Calu3 (cell line): Measurements from ENCODE around the gene PLXNA4. TPM values are rescaled to one million over a fixed set of nuclear protein-coding genes. Genes with fewer than 3 reads are reported as not detected.

Experiments used
- BruUV-seq: library from RNA; stranded (reverse); fragments of 400-500 nt; replicated peaks from 2 replicates; lab custom pipeline; 2021; lab: Mats Ljungman, UMichigan
- CTCF ChIA-PET: fragments of 300-600 bp; sonication (Branson Sonifier 250); formaldehyde crosslinking; loops from one replicate; lab custom pipeline; 2022; ENCODE audit warnings: antibody characterized with exemption; lab: Charles Lee
- DNase-seq: peaks from one replicate; pipeline ENCODE4 v3.0.0; 2022
- H3K27ac Mint-ChIP-seq: one replicate; pipeline ENCODE4 v1.8.0; 2022; ENCODE audit warnings: mixed read lengths; ENCODE audit not compliant: unreplicated experiment
- H3K27me3 Mint-ChIP-seq: one replicate; pipeline ENCODE4 v1.8.0; 2022; ENCODE audit warnings: mixed read lengths; ENCODE audit not compliant: unreplicated experiment
- H3K36me3 Mint-ChIP-seq: one replicate; pipeline ENCODE4 v1.8.0; 2022; ENCODE audit warnings: mild to moderate bottlenecking, moderate library complexity, mixed read lengths; ENCODE audit not compliant: insufficient read depth, unreplicated experiment
- H3K4me1 Mint-ChIP-seq: one replicate; pipeline ENCODE4 v1.8.0; 2022; ENCODE audit warnings: mild to moderate bottlenecking, low read depth, mixed read lengths; ENCODE audit not compliant: unreplicated experiment
- H3K4me3 Mint-ChIP-seq: one replicate; pipeline ENCODE4 v1.8.0; 2022; ENCODE audit warnings: mild to moderate bottlenecking, low read depth, moderate library complexity, mixed read lengths; ENCODE audit not compliant: unreplicated experiment
- H3K9me3 Mint-ChIP-seq: one replicate; pipeline ENCODE4 v1.8.0; 2022; ENCODE audit warnings: low read depth, mixed read lengths; ENCODE audit not compliant: unreplicated experiment
- intact Hi-C: fragments of 100-400 bp; cut with micrococcal nuclease; formaldehyde crosslinking; loops from one replicate; pipeline ENCODE4 v1.10.0; 2022; ENCODE audit not compliant: unreplicated experiment
- total RNA-seq: library from RNA; stranded (reverse); gene quantifications from 2 replicates; pipeline ENCODE4 v1.2.3, GENCODE V29; 2022
- TF ChIP-seq, protein P1 (sequence below): fragments of 200-600 bp; IDR thresholded peaks from one replicate; pipeline ENCODE4 v1.8.0; 2022; ENCODE audit warnings: antibody characterized with exemption; ENCODE audit not compliant: unreplicated experiment

The PLXNA4 gene
- total RNA-seq, 1 experiment from 2014 or later, result not detected

- CTCF ChIA-PET, result interaction anchor here (1.2 kb wide), 1 partner anchor 12 kb away, joined by 3 read pairs; no protein-coding TSS in a partner anchor
- H3K27me3 Mint-ChIP-seq, result peaks cover 72% of the 10 kb centered on the region
These were observed 13.9 kb upstream of the PLXNA4 start for GRCh38 chr7:132590162-132590561.

GRCh38 chr7:132588596-132588995, 12.3 kb upstream of the PLXNA4 start:
- BruUV-seq, result no TSS peak
- Mint-ChIP-seq H3K27ac (no peak overlapping the region), H3K4me3 (no peak overlapping the region), H3K36me3 (no peaks in the 10 kb centered on the region), H3K4me1 (no peaks in the 10 kb centered on the region), H3K9me3 (no peaks in the 10 kb centered on the region), H3K27me3 (peaks cover 87% of the 10 kb centered on the region)
- CTCF ChIA-PET, result no interaction called here
- TF ChIP-seq, protein P1, sequence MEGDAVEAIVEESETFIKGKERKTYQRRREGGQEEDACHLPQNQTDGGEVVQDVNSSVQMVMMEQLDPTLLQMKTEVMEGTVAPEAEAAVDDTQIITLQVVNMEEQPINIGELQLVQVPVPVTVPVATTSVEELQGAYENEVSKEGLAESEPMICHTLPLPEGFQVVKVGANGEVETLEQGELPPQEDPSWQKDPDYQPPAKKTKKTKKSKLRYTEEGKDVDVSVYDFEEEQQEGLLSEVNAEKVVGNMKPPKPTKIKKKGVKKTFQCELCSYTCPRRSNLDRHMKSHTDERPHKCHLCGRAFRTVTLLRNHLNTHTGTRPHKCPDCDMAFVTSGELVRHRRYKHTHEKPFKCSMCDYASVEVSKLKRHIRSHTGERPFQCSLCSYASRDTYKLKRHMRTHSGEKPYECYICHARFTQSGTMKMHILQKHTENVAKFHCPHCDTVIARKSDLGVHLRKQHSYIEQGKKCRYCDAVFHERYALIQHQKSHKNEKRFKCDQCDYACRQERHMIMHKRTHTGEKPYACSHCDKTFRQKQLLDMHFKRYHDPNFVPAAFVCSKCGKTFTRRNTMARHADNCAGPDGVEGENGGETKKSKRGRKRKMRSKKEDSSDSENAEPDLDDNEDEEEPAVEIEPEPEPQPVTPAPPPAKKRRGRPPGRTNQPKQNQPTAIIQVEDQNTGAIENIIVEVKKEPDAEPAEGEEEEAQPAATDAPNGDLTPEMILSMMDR, result no peak
- no peak for DNase-seq
- intact Hi-C loops, result no loop called here

More at GRCh38 chr7:132590162-132590561, 13.9 kb upstream of the PLXNA4 start:
- intact Hi-C loops, result no loop called here
- no peak for DNase-seq
- TF ChIP-seq, protein P1, result no peak
- Mint-ChIP-seq H3K36me3 (no peaks in the 10 kb centered on the region), H3K27ac (no peak overlapping the region), H3K4me1 (no peaks in the 10 kb centered on the region), H3K4me3 (no peak overlapping the region), H3K9me3 (no peaks in the 10 kb centered on the region)
- BruUV-seq, result no TSS peak

DNA sequence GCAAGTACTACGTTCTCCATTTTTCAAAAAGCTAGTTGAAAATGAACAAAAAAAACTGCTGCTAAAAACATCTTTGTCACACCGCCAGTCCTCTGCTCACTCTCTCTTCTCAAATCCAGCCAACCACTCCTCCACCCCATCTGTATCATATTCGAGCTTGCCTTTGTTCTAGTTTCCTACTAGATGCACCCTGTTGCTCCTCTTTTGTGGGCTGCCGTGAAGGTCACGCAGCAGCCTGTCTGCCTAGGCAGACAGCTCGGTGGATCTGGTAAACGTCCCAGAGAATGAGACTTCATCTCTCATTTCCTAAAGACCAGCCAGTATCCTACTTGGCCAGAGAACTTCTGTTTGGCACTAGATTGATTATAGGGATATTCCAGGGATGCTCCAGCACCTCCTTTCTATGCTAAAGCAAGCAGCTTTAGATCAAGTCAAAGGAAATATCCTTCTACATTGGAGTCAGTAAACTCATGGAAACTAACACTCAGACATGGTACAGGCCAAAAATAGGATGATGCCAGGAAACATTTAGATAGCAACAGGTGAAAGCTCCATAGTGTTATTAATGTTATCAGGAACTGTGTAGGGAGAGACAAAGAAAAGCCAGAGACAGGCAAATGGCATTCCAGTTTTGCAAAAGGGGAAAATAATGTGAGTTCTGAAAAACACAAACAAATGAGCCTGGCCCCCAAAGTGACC, 8.7 kb upstream of the PLXNA4 start:
- Mint-ChIP-seq H3K27ac (no peak overlapping the region), H3K4me3 (no peak overlapping the region), H3K27me3 (peaks cover 90% of the 10 kb centered on the region), H3K36me3 (no peaks in the 10 kb centered on the region), H3K9me3 (no peaks in the 10 kb centered on the region), H3K4me1 (no peaks in the 10 kb centered on the region)
- intact Hi-C loops, result loop anchor here (5.0 kb wide), 1 partner anchor 847 kb away; no protein-coding TSS in a partner anchor
- TF ChIP-seq, protein P1, result no peak
- no TSS peak for BruUV-seq
- CTCF ChIA-PET, result no interaction called here
- no peak for DNase-seq

DNA sequence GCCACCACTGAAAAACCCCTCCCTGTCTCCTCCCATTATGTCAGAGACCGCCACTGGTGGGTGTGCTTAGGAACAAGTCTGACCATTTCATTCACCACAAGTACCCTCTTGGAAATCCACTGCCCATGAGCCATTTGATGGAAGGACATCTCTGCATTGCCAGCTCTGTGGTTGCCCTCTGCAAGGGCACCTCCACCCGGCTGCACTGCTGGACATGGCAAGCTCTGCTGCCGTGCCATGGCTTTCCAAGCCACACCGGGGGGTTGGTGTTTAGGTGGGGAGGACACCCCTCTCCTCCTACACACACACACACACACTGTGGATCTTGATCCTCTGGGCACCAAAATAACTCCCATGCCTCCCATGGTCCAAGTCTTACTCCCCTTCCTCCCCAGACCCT, 5.2 kb upstream of the PLXNA4 start:
- intact Hi-C loops, result loop anchor here (5.0 kb wide), 1 partner anchor 851 kb away; no protein-coding TSS in a partner anchor
- CTCF ChIA-PET, result interaction anchor here (0.9 to 1.4 kb wide), 4 partner anchors 12 to 828 kb away, joined by 3 to 12 read pairs (median 8); no protein-coding TSS in a partner anchor
- TF ChIP-seq, protein P1, result no peak
- BruUV-seq, result no TSS peak
- Mint-ChIP-seq H3K27ac (no peak overlapping the region), H3K27me3 (peaks cover 84% of the 10 kb centered on the region), H3K4me3 (no peak overlapping the region), H3K9me3 (no peaks in the 10 kb centered on the region), H3K4me1 (no peaks in the 10 kb centered on the region), H3K36me3 (no peaks in the 10 kb centered on the region)
- DNase-seq, result no peak
